CD4-positive, alpha-beta T cell treated with Interferon alpha-2 for 1 hour (primary cell): ENCODE measurements around the gene POLR1H.
A peak's percentile ranks its signal among the peaks of the same experiment; 100 is the strongest.

Experiments
- DNase-seq, 2 donors: peaks; one replicate each; pipeline ENCODE4 v3.0.0-alpha.2; 2020 to 2022

The POLR1H gene

DNA sequence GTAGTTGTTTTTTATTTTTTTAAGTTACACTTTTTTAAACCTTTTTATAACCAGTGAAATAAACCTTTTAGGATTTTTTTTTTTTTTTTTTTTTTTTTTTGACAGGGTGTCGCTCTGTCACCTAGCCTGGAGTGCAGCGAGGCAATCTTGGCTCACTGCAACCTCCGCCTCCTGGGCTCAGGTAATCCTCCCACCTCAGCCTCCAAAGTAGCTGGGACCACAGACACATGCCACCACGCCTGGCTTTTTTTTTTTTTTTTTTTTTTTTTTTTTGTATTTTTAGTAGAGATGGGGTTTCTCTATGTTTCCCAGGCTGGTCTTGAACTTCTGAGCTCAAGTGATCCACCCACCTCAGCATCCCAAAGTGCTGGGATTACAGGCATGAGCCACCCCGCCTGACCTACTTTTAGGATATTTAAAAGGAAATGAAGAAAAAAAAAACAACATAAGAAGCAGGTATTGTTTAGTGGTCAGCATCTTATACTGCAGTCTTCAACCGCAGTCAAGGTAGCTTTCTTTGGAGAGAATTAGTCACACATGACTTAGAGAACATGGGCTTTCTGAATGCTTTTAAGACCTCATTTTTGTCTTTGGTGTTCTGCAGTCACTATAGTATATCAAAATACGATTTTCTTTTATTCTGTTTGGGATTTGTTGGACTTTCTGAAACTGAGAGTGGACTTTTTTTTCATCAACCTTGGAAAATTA, 1.6 kb downstream of the POLR1H start:
- peak in 1 of 2 donors; percentile 47 for DNase-seq

DNA sequence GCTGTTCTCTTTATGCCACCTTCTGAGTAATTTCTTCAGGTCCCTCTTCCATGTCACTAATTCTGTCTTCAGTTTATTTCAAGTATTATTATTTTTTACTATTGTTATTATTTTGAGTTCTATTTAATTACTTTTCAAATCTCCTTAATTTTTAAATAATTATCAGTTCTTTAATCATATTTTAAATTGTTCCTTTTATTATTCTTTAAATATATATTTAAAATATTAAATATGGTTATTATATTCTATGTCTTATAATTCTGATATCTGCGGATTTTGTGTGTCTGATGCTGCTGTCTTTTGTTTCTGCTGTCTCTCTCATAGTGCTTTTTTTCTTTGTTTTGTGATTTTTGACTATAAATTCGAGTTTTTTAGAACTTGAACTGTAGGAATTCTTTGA, 2.2 kb downstream of the POLR1H start:
- DNase-seq = no peak

DNA sequence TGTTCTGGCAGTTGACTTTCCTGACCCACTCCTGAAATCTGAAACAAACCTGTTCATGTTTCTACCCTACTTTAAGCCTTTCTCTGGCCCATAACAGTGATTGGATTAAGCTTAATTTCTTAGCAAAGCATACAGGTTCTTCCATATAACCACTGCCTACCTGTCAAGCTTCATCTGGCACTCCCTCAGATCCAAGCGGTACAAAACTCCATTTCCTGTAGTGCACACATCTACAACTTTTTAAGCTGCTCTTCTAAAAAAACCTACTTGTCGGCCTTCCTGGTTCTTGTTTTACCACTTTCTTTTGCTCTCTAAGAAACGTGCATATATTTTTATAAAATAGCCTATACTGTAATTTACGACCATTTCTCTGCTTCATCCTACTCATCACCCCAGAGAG, 5.0 kb downstream of the POLR1H start:
- DNase-seq = peak in 1 of 2 donors; percentile 23

DNA sequence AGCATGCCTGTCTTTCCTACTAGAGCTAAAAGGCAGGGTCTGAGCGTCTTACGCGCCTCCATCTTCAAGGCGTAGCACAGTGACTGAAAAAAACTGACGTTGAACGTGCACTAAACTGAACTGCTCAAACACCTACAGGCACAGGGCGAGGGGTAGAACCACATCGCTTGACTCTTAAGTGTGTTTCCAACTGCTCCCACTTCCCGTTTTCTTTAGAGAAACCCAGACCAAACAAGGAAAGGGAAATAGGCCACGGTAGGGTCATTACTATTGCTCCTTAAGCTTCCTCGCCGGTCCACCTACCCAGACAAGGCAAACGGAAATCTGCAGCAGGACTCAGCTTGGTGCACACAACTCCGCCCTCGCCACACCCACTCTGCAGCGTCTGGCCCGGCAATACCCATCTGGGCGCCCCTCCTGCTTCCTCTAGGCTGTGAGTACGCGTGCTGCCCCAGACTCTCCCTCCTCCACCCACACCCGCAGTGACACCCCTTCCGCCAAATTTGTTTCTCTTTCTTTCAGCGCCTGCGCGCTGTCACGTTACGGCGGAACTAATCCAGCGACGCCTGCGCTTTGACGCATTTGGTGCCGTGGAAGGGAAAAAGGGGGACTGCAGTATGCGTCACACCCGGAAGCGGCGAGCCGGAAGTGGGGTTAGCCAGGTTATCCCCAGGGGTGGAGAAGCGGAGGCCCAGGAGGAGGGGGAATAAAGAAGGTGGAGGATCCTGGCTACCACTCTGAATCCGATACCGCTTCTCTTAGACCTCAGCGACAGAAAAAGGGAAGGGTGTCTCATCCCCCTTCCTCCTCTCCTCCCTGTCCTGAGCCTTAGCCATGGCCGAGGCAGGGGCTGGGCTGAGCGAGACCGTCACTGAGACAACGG, 5.8 kb downstream of the POLR1H start, which contains the start of gene PPP1R11:
Gene PPP1R11 (plus strand): TSS at position 622 of the 883 bp plus-strand sequence. CDS start 213 bp downstream, at position 835.
- peak; percentile 99 for DNase-seq

DNA sequence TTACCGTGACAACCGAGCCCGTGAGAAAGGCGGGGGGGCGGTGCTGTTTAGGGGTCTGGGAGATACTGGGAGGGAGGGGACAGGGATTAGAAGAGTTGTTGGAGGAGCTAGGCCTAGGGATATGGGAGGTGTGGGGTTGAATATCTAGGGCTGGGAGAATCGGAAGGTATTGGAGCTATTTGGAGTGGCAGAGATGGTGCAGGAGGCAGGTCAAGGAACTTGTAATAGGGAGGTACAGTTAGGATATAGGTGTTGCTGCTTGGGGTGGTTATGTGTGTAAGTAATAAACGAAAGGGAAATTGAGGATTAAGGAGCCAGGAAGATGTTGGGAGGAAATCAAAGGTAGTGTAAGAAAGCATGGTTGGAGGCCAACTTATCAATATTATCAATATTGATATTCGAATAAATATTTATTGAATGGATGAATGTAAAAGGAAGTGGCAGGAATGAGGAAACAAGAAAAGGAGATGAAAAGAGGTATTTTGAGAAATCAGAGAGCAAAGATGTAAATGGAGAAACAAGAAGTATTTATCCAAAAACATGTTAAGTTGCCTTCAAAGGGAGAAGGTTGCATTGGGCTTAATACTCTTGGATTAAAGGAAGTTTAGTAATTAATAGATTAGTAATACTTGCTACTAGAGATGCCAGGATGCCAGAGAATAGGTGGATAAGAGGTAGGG, 6.5 kb downstream of the POLR1H start:
- DNase-seq = no peak

GRCh38 chr6:30071081-30071818, 10.2 kb downstream of the POLR1H start:
- peak in 1 of 2 donors; percentile 28 for DNase-seq

DNA sequence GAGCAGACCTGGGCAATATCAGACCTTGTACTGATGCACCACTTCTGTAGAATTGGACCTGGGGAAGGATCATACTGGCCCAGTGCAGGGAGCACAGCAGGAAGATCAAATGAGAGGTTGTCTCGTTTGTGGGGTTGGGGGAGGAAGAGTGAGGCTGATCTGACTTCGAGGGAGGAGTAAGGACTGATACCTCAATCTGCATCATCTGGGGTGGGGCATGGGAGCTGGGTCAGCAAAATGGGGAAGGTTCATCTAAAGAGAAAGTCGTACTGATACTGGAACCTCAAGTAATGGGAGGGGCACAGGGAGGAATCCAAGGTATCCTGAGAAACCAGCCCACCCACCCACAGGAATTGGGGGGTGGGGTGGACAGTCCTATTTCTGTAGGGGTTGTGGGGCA, 10.8 kb downstream of the POLR1H start:
- DNase-seq = no peak

- DNase-seq = no peak
Observed at GRCh38 chr6:30073489-30074235, 12.6 kb downstream of the POLR1H start.

DNA sequence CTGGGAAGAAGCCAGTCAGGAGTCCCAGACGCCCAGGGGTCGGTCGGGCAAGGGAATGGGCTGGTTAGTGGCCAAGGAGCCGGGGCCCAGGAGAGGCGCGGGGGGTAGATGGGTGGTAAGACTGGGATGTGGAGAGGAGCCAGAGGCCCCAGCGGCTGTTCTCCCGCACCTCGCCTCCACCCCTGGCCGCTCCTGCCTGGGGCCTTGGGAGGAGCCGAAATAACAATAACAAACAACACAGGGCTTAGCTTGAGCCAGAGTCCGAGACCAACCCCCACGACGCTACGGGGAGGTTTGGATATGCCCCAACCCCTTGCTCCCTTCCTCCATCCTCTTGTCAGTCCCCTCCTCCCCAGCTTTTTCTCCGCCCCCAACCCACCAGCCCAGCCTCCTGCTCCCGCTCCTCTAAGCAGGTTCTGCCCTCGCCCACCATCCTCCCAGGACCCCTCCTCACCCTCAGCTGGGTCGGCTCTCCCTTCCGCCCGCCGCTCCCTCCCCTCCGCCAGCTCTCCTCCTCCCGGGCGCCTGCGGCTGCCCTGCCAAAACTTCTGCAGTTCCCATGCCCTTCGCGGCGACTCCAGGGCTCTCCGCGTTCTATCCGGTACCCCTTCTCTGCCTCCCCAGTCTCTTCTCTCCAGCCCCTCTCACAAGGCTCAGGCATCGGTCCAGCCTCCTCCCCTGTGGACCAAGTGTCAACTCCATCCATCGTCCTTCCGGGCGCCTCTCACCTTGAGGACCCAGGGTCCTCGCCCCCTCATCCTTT, 13.4 kb downstream of the POLR1H start:
- DNase-seq = no peak

GRCh38 chr6:30075094-30075789, 14.2 kb downstream of the POLR1H start, which contains the start of gene RNF39:
Gene RNF39, minus strand, starts transcription at chr6:30075769. Its CDS starts 184 bp downstream, at chr6:30075585.
- peak in 1 of 2 donors; percentile 36 for DNase-seq

- DNase-seq = no peak
Observed at GRCh38 chr6:30075790-30076732, 15.0 kb downstream of the POLR1H start.

DNA sequence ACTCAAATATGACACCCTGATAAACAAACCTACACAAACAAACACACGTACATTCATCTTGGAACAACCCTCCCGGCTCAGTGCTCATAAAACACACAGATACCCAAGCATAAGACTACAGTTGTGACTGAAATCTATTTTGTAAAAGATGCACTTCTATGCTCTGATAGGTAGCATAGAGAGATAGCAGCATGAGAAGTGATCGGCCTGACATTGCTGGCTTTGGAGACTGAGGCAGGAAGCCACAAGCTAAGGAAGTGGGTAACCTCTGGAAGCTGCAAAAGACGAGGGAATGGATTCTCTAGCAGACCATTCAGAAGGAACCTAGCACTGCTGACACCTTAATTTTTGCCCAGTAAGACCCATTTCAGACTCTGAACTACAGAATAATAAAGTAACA, 16.2 kb downstream of the POLR1H start:
- no peak for DNase-seq

DNA sequence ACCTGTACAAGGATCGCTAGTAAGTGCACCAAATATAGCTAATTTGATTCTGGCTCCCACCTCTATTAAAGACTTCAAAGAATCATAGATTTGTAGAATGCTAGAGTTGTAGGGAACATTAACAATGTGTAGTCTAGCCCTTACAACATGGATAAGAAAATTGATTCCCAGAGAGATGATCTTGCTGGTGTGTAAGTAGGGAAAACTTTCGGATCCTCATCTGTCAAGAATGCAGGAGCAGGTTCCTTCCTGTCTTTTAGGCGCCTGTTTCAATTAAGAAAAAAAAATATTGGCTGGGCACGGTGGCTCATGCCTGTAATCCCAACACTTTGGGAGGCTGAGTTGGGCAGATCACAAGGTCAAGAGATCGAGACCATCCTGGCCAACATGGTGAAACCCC, 26.8 kb downstream of the POLR1H start:
- DNase-seq = no peak

DNA sequence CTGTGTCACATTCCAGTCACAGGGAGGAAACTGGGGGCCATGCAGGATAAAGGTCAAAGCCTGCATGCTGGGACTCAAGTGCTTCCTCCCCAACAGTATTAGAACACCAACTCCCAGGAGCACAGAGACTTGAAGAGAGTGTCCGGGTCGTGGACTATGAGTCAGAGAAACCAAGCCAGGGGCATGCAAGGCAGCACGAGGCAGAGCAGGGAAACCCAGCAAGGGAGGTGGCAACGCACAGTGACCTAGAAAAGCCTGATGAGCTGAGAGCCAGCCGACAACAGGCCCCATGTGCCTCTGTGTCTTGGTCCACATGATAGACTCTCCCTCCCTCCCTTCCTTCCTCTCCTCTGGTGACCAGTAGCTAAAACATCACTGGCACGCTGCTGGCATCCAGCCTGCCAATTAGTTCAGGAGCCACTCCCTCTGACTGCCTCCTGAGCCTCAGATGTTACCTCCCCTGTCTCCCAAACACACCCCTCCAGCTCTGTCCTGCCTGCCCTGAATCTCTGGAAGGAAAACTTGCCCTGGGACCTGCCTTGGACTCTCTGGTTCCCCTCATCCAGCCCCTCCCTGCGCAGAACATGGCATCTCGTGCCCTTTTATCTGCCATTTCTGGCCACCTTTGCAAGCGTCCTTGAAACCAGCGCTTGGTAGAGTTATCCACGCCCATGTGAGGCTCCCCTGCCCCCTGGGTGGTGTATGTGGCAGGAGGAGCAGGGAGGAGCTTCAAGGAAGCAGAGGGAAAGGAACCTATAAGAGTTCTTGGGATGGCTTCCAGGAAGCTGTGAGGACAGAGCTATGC, 30.7 kb downstream of the POLR1H start:
- DNase-seq = no peak

DNA sequence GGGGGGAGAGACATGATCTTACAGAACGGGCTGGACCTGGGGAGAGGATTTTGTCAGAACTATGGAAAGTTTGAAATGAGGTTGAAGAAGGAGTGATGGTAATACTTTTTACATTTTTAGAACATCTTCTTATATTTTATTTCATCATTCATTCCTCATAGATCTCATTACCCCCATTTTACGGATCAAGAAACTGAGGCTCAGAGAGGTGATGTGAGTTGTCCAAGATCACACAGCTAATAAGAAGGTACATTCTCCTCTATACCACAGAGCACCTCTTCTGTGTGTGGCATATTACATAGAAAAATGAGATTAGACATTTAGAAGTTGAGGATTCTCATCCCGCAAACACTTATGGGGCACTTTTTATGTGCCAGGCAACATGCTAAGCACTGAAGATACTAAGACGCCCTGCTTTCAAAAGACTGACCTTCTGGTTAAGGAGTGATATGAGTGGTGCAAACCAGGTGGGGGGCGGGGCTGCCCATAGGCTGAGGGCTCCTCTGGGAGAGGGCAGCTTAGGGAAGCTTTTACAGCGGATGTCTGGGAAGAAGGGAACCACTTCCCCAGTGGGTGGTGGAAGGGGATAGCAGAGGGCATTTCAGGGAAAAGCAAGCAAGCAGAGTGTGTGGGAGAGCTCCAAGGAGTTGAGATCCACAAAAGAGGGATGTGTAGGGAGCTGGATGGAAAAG, 31.9 kb downstream of the POLR1H start:
- DNase-seq = no peak

- no peak for DNase-seq
Observed at GRCh38 chr6:30093951-30094661, 33.0 kb downstream of the POLR1H start.

DNA sequence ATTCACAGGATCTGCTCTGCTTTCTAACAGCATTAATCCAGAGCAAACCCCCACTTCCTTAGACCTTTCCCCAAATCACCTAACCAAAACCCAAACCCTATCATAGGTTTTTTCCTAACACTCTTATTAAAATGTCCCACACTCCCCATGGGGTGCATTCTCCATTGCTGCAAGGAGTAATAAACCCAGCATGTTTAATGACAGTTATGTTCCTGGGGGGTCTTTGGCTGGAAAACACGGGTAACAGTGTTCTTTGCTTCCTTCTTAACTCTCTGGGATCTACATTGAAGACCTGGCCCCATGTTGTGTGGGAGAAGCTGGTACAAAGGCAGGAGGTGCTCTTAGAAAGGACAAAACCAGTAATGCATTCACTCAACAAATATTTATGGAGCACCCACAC, 35.8 kb downstream of the POLR1H start:
- no peak for DNase-seq
